ENCODE data around the gene C10orf90. TPM values are rescaled to one million over a fixed set of nuclear protein-coding genes. Genes with fewer than 3 reads are reported as not detected.

The C10orf90 gene
- total RNA-seq, 1 experiment from 2014 or later = not detected

GRCh38 chr10:126651467-126651866 is 19.0 kb downstream of the C10orf90 start:
- no peak overlapping the region for H4K91ac ChIP-seq (ENCODE audit: insufficient read length, low read depth, low read length)
- H3K4me2 ChIP-seq (ENCODE audit: insufficient read depth, insufficient read length, low read length) = no peak overlapping the region
- DNase-seq = no peak
- Mint-ChIP-seq H3K27me3 (ENCODE audit: low read depth) (peaks cover 2% of the 10 kb centered on the region), H3K9me3 (no peaks in the 10 kb centered on the region), H3K36me3 (ENCODE audit: insufficient read depth in 1 of 3, low read depth in 3 of 3) (no peaks in the 10 kb centered on the region), H3K4me1 (peaks cover 7 to 10% of the 10 kb centered on the region in 2 experiments), H3K27ac (no peak overlapping the region), H3K4me3 (no peak overlapping the region)
- no peak overlapping the region for H2BK5ac ChIP-seq (ENCODE audit: insufficient read length, low read length)
- H3K79me1 ChIP-seq (ENCODE audit: insufficient read depth, low read depth, low read length, poor library complexity, severe bottlenecking) = no peaks in the 10 kb centered on the region
- H3K23ac ChIP-seq (ENCODE audit: insufficient read length, low read depth, low read length) = no peak overlapping the region
- H3K9ac ChIP-seq (ENCODE audit: extremely low read depth, insufficient read length, low read length) = no peak overlapping the region
- H3K14ac ChIP-seq (ENCODE audit: insufficient read depth, low read length) = no peak overlapping the region
- no peaks in the 10 kb centered on the region for H3K27me3 ChIP-seq (ENCODE audit: insufficient read depth, low read length)
- no peak overlapping the region for H4K5ac ChIP-seq (ENCODE audit: insufficient read length, low read depth, low read length)
- H2BK20ac ChIP-seq (ENCODE audit: low read depth, low read length, poor library complexity, severe bottlenecking) = no peak overlapping the region
- no CpG with 5 or more reads among the region's 3 CpGs for WGBS (ENCODE audit: extremely low coverage, insufficient read length, low lambda C conversion rate)
- H2BK12ac ChIP-seq (ENCODE audit: insufficient read length, low read depth, low read length) = no peak overlapping the region
- H3K18ac ChIP-seq (ENCODE audit: insufficient read length, low read depth, low read length) = no peak overlapping the region
- H4K20me1 ChIP-seq (ENCODE audit: control insufficient read depth, insufficient read depth, insufficient read length) = no peaks in the 10 kb centered on the region
- H3K9me3 ChIP-seq (ENCODE audit: control insufficient read depth, low read depth, low read length) = no peaks in the 10 kb centered on the region
- H2BK15ac ChIP-seq (ENCODE audit: low read depth, low read length) = no peak overlapping the region
- H3K56ac ChIP-seq (ENCODE audit: insufficient read length, low read depth, low read length) = no peak overlapping the region
- no peak overlapping the region for H4K8ac ChIP-seq (replicated peaks; ENCODE audit: insufficient read length, low read depth, low read length)
- no peaks in the 10 kb centered on the region for H3K79me2 ChIP-seq (ENCODE audit: insufficient read depth, low read length)
- TF ChIP-seq CTCF (conservative IDR thresholded peaks at IDR 0.05) = no peak
- H3T11ph ChIP-seq (ENCODE audit: low read length) = no peak overlapping the region
- H3K4me1 ChIP-seq (ENCODE audit: insufficient read depth, low read length) = no peaks in the 10 kb centered on the region
- no peak overlapping the region for H3K4ac ChIP-seq (ENCODE audit: low read depth, low read length)
- no peak overlapping the region for H2BK120ac ChIP-seq (ENCODE audit: low read depth, low read length, poor library complexity, severe bottlenecking)
- no peaks in the 10 kb centered on the region for H3K23me2 ChIP-seq (ENCODE audit: insufficient read length, low read depth, low read length, poor library complexity, severe bottlenecking)
- H3K27ac ChIP-seq (ENCODE audit: insufficient read length, low read depth, low read length) = no peak overlapping the region
- no peak overlapping the region for H2AK5ac ChIP-seq (ENCODE audit: insufficient read length, low read length)
- no peak overlapping the region for H2AFZ ChIP-seq (ENCODE audit: low read length)

Measured in H9 (cell line).